Tongue (tissue), 2 donors: ENCODE data around the gene DVL1. TPM values are rescaled to one million over a fixed set of nuclear protein-coding genes. Genes with fewer than 3 reads are reported as not detected.
"Not testable (repeated sequence)": the region's sequence is repeated elsewhere in the genome, so short reads cannot be mapped to it uniquely, and the experiment has no call there.

ENCODE experiments used
- DNase-seq: peaks from one replicate; pipeline ENCODE4 v3.0.0-alpha.2; 2015
- total RNA-seq: library from RNA; depleted of rRNA; stranded (reverse); fragments of >200 nt; gene quantifications from one replicate; pipeline ENCODE4 v1.2.3, GENCODE V29; 2014

Gene DVL1
- total RNA-seq, 1 donor from 2014 or later = 82.8 TPM

DNA sequence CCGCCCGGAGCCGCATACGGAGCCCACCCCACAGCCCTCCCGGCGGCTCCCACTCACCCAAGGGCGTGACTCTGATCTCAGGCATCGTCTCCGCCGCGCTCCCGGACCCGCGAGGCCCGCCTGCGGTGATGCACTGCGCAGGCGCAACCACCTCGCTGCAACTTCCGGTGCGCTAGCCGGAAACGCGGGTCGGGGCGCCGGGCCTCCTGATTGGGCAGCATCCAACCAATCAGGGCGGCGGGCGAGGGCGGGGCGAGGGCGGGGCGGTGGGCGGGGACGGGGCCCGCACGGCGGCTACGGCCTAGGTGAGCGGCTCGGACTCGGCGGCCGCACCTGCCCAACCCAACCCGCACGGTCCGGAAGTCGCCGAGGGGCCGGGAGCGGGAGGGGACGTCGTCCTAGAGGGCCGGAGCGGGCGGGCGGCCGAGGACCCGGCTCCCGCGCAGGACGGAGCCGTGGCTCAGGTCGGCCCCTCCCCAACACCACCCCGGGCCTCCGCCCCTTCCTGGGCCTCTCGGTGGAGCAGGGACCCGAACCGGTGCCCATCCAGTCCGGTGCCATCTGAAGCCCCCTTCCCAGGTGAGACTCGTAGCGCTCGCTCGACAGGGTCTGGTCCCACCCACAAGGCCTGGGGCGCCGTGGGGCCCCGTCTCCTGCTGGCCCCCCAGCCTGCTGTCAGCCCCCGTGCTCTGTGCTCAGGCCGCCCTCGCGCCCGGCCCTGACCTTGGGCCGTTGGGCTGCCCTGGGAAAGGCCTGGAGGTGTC, 24.5 kb downstream of the DVL1 start, which contains the start of the genes CPTP and INTS11:
CPTP (plus strand) TSS at position 279 of the 764 bp plus-strand sequence. CDS start 2,109 bp downstream, outside the sequence.
INTS11 (minus strand) TSS at position 137 of the 764 bp plus-strand sequence; CDS start at position 85, 52 bp downstream.
- peak; percentile 97 for DNase-seq

GRCh38 chr1:1324084-1324523, 25.1 kb downstream of the DVL1 start:
- DNase-seq = no peak

DNA sequence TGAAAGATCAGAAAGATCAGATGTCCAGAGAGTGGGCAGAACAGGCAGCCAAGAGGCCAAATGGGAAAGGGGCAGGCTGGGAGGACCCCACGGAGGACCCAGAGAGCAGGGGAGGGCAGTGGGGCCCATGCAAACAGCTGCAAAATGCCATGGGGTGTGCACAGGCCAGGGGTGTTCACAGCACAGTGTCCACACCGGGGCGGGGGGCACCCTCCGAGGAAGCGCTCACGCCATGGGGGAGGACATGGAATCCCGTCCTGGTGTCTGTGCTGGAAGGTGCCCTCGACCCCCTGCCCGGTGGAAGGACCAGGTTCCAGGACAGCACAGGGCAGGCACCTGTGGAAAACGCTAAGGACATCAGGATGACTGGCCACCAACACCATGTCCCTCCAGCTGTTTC, 26.3 kb downstream of the DVL1 start:
- no peak for DNase-seq

DNA sequence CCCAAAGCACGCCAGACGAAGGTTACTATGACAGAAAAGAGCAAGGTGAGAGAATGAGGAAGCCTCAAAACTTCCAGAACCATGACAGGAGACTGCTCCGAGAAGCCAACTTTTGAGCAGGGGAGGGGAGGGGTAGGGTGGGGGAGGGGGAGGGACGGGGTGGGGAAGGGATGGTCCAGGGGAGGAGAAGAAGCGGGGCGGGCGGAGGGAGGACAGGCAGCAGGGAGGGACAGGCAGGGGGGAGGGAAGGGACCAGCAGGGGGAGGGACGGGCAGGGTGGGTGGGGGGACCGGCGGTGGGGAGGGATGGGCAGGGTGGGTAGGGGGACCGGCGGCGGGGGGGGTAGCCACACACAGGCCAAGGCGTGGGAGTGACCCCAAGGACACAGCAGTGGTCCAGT, 26.8 kb downstream of the DVL1 start:
- DNase-seq = no peak

DNA sequence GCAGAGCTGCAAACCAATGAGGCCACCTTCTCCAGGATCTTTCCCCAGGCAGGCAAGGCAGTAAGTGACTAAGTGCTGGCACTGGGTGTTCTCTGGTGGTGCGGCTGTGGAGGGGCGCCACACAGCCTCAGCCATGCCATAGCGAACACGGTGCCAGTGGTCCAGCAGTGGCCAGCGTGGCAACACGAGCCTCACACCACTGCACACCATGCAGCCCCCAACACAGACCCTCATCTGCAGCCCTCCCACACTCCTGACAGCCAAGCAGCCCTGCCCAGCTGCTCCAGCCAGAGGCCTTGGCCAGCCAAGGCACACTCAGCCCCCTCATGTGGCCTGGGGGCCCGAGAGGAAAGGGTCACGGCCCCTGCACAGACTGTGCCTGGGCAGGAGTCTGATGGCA, 27.7 kb downstream of the DVL1 start:
- no peak for DNase-seq

GRCh38 chr1:1320666-1321448, 28.4 kb downstream of the DVL1 start:
- no peak for DNase-seq

GRCh38 chr1:1319646-1319941, 29.6 kb downstream of the DVL1 start:
- no peak for DNase-seq

DNA sequence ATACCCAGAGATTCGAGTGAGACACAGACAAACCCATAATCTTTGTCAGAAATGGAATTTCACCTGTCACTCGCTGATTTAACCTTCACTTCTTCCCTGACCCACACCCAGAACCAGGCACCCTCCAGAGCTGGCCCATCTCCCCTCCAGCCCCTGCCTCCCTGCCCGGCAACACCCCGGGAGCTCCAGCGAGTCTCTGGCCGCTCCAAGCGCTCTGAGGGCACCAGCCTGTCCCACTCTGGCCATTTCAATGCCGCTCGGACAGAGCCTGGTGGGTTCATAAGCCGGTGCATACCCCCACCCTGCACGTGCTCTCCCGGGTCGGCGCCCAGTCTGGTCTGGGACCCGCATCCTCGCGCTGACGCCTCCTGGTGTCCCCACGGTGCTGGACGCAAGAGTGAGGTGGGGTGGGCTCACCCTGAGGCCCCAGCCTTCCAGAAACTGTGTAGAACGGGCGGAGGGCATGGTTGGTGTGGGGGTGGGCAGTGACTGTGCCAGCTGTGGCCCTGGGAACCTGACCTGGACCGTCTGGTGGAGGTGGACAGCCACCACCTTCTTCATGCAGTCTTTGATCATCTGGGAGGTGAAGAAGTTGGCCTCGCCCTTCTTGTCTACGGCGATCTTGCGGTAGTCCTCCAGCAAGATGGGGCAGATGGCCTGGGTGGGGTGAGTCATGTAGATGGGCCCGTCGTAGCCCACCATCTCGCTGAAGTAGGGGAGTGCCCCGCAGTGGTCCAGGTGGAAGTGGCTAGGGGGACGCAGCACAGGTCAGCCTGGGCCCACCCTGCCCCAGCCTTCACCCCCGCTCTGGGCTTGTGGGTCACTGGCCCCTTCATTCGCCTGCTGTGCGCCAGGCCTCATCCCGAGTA, 30.2 kb downstream of the DVL1 start:
- DNase-seq = no peak

DNA sequence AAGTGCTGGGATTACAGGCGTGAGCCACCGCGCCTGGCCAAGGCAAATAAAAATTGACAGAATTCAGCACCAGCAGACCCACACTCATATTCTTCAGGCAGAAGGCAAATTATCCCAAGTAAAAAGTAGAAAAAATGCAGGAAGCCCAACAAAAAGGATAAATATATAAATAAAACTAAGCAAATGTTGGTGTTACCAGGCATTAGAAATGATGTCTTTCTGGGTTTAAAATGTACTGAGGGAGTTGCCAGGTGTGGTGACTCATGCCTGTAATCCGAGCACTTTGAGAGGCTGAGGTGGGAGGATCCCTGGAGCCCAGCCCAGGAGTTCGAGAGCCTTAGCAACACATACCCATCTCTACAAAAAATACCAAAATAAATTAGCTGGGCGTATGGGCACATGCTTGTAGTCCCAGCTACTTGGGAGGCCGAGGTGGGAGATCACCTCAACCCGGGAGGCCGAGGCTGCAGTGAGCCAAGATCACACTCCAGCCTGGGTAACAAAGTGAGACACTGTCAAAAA, 31.0 kb downstream of the DVL1 start:
- DNase-seq = peak; percentile 87

DNA sequence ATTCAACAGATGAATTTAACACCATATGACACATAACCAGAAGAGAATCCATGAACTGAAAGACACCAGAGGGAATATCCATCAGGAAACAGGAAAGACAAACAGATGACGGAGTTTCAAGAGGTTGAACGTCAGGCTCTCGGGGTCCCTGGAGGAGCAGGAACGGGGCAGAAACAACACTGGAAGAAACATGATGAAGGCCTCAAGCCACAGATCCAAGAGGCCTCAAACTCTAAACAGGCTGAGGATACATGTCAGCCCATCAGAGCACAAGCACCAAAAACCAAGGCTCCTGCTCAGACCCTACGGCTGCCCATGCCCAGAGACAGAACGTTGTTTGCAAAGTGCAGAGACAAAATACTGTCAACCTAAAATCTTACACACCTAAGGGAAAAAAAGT, 31.8 kb downstream of the DVL1 start:
- no peak for DNase-seq

DNA sequence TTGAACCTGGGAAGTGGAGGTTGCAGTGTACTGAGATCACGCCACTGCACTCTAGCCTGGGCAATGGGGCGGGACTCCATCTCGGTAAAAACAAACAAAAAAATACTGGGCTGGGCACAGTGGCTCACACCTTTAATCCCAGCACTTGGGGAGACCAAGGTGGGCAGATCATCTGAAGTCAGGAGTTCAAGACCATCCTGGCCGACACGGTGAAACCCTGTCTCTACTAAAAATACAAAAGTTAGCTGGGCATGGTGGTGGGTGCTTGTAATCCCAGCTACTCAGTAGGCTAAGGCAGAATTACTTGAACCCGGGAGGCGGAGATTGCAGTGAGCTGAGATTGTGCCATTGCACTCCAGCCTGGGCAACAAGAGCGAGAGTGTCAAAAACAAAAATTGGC, 33.0 kb downstream of the DVL1 start:
- not testable (repeated sequence) for DNase-seq

DNA sequence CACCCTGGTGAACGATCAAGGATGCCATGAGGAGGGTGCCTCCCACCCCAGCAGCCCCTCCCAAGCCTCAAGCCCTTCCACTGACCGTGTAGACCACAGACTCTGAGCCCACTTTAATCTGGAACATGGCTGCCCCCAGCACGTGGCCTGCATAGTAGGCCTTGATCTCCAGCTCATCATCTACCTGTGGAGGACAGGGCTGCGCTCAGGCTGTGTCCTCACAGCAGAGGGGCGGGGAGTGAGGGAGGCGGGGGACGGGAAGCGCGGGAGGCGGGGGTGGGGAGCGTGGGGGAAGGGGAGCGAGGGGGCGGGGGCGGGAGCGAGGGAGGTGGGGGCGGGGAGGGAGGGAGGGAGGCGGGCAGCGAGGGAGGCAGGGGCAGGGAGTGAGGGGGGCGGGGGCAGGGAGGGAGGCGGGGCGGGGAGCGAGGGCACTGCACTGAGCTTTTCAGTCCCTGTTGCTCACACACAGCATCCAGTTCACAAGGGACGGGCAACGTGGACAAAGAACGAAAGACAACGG, 33.7 kb downstream of the DVL1 start:
- no peak for DNase-seq

GRCh38 chr1:1314678-1315335, 34.4 kb downstream of the DVL1 start:
- DNase-seq = no peak

DNA sequence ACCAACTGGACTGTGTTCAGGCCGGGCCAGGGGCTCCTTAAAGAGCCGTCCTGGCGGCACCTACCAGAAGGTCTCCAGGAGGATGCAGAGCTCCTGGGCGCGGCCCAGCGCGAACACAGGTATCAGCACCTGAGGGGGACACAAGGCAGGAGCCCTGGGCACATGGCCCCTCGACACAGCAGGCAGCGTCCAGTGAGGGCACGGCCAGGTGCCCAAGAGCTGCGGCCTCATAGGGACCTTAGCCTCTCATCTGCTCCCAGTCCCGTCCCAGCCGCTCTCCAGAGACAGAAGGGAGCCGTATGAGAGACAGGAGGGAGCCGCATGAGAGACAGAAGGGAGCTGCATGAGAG, 35.0 kb downstream of the DVL1 start:
- no peak for DNase-seq

- DNase-seq = no peak
These were observed 35.5 kb downstream of the DVL1 start for GRCh38 chr1:1313500-1314236.

DNA sequence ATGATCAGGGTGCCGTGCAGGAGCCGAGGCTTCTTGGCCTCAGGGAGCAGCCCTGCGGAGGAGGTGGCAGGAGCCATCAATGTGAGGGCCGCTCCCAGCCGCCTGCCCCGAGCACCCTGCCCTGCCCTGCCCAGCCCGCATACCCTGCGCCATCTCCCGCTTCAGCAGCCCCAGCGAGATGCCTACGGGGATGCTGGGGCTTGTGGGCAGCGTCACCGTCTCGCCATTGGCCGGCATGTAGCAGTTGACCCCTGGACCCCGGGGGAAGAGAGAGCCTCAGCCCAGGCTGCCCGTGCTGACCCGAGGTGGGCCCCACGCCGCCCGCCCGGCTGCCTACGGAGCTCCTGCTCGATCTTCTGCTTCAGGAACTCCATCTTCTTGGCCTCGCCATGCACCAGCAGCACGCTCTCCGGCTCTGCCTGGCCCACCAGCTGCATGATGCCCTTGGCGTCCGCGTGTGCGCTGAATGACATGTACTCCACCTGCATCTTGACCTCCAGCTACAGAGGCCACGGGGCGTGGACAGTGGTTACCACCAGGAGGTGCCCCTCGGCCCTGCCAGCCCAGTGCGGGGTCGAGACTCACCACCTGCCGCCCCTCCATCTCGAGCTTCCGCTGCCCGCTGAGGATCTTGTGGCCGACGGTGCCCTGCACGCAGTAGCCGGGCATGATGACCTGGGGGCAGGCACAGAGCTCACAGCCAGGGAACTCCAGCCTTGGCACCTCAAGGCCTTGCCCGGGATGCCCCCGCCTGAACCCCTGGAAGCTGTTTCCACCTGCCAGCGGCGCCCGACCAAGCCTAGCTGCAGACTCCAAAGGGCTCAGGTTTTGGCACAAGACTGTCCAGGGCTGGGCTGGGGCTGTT, 36.5 kb downstream of the DVL1 start:
- DNase-seq = no peak

- DNase-seq = no peak
These were observed 37.8 kb downstream of the DVL1 start for GRCh38 chr1:1311107-1312104.

- no peak for DNase-seq
These were observed 38.7 kb downstream of the DVL1 start for GRCh38 chr1:1310476-1311053.
